GM12878 (cell line): ENCODE measurements around the gene LCMT1. TPM values are rescaled to one million over a fixed set of nuclear protein-coding genes. Genes with fewer than 3 reads are reported as not detected.

Experiments used
- ATAC-seq: fragments of 200-7000 bp; cut with Tn5 transposase; 3 replicates; pipeline ENCODE4 v1.9.1; 2020; ENCODE audit warnings: mild to moderate bottlenecking, moderate library complexity
- BruUV-seq: library from RNA; stranded (reverse); fragments of 400-500 nt; replicated peaks from 2 replicates; lab custom pipeline; 2021; lab: Mats Ljungman, UMichigan
- CTCF ChIA-PET: fragments of 300-600 bp; sonication (Branson Sonifier 250); formaldehyde crosslinking; extraction: SDS; loops from one replicate; lab custom pipeline; 2021; ENCODE audit warnings: inconsistent platforms; lab: Yijun Ruan, JAX
- POLR2A ChIA-PET: fragments of 350-600 bp; formaldehyde crosslinking; extraction: SDS; loops from one replicate; lab custom pipeline; 2021; ENCODE audit warnings: inconsistent platforms; lab: Charles Lee
- RAD21 ChIA-PET: fragments of 300-600 bp; sonication (Branson Sonifier 250); formaldehyde crosslinking; loops from one replicate; lab custom pipeline; 2023; ENCODE audit warnings: antibody characterized with exemption; ENCODE audit not compliant: unreplicated experiment; lab: Charles Lee
- SMC1A ChIA-PET: fragments of 300-600 bp; sonication (Branson Sonifier 250); formaldehyde crosslinking; loops from one replicate; lab custom pipeline; 2023; ENCODE audit not compliant: unreplicated experiment, uncharacterized antibody; lab: Charles Lee
- DNase-seq: peaks from one replicate; pipeline ENCODE4 v3.0.0-alpha.2; 2011; ENCODE audit warnings: low read depth, low spot score
- FAIRE-seq: peaks from 3 replicates; lab custom pipeline; 2011; peaks lifted over from hg19 to GRCh38; lab: Jason Lieb, UNC
- H2AFZ ChIP-seq: 2 replicates; pipeline ENCODE4 v1.6.0; 2011; ENCODE audit warnings: low read depth, low read length, control low read depth; ENCODE audit not compliant: control insufficient read depth
- H3K27ac ChIP-seq: 2 replicates; pipeline ENCODE4 v1.5.1; 2011; ENCODE audit warnings: control low read depth; ENCODE audit not compliant: control insufficient read depth, insufficient read depth
- H3K27me3 ChIP-seq, 2 experiments: replicated peaks in 1 of 2; 2 replicates each; pipeline versions ENCODE4 v1.6.0 to v1.6.1; 2011; ENCODE audit warnings: low read length in 1 of 2; ENCODE audit not compliant: control insufficient read depth in 2 of 2, insufficient read depth in 2 of 2
- H3K36me3 ChIP-seq, 2 experiments: 2 replicates each; pipeline ENCODE4 v1.5.1; 2011; ENCODE audit warnings: low read length in 1 of 2; ENCODE audit not compliant: control insufficient read depth in 2 of 2, insufficient read depth in 2 of 2
- H3K4me1 ChIP-seq: 2 replicates; pipeline ENCODE4 v1.6.1; 2011; ENCODE audit warnings: mild to moderate bottlenecking, low read length, moderate library complexity, mixed read lengths; ENCODE audit not compliant: control insufficient read depth, insufficient read depth
- H3K4me2 ChIP-seq: 2 replicates; pipeline ENCODE4 v1.6.0; 2011; ENCODE audit warnings: control low read depth; ENCODE audit not compliant: control insufficient read depth, insufficient read depth
- H3K4me3 ChIP-seq: fragments of 200-600 bp; sonication (generic); 2 replicates; pipeline ENCODE4 v1.5.1; 2016
- H3K79me2 ChIP-seq: 2 replicates; pipeline ENCODE4 v1.6.0; 2011; ENCODE audit warnings: low read length; ENCODE audit not compliant: control insufficient read depth, insufficient read depth
- H3K9ac ChIP-seq: 2 replicates; pipeline ENCODE4 v1.8.0; 2011; ENCODE audit warnings: low read length, control low read depth, mixed read lengths; ENCODE audit not compliant: control insufficient read depth, insufficient read depth
- H3K9me3 ChIP-seq: replicated peaks from 3 replicates; pipeline ENCODE4 v1.5.1; 2011; ENCODE audit warnings: mild to moderate bottlenecking, low read length; ENCODE audit not compliant: control insufficient read depth, insufficient read depth
- H4K20me1 ChIP-seq: 2 replicates; pipeline ENCODE4 v1.6.0; 2011; ENCODE audit not compliant: control insufficient read depth, insufficient read depth
- WGBS: methylation state at CpG from one replicate; pipeline ENCODE4 v1.1.6; 2016; ENCODE audit warnings: low lambda C conversion rate; ENCODE audit not compliant: insufficient replicate concordance, insufficient coverage; ENCODE audit errors: missing lambda C conversion rate; 5-methylcytosine and 5-hydroxymethylcytosine counted together
- in situ Hi-C: fragments of 300-500 bp; cut with MboI; formaldehyde crosslinking; loops from 9 replicates; pipeline ENCODE4 v1.14.3; 2018; ENCODE audit warnings: mixed read lengths
- intact Hi-C: fragments of 100-400 bp; cut with micrococcal nuclease; formaldehyde crosslinking; loops from one replicate; pipeline ENCODE4 v1.14.2; 2022; ENCODE audit not compliant: unreplicated experiment
- polyA plus RNA-seq, 11 experiments: library from polyadenylated mRNA; depleted of rRNA in 4 of 11; unstranded in 6 of 11; stranded (reverse) in 5 of 11; fragments of >200 nt; fragmentation: Nextera tagmentation in 4 of 11; fragmentation: Illumina TruSeq in 1 of 11; extraction: Ambion mirVana in 4 of 11; extraction: Trizol in 1 of 11; gene quantifications; 1 replicate in 1 of 11; 2 replicates in 10 of 11; pipeline versions ENCODE4 v1.2.1 to v1.2.3, GENCODE V29; 2011 to 2016; ENCODE audit warnings: inconsistent platforms in 2 of 11, missing spikeins in 2 of 11, low read depth in 1 of 11
- total RNA-seq, 4 experiments: library from RNA; depleted of rRNA in 3 of 4; stranded (reverse); fragments of >200 nt in 3 of 4; fragmentation: Illumina TruSeq in 1 of 4; extraction: Trizol in 1 of 4; gene quantifications; 2 replicates each; pipeline versions ENCODE4 v1.2.1 to v1.2.3, GENCODE V29; 2013 to 2021
- TF ChIP-seq, protein P1 (sequence below): fragments of 450-650 bp; formaldehyde crosslinking; IDR thresholded peaks from 2 replicates; pipeline ENCODE4 v1.5.0; 2022; ENCODE audit warnings: mild to moderate bottlenecking, missing genetic modification characterization

The LCMT1 gene
- total and polyA plus RNA-seq, 10 of the 15 experiments (the other 5 are each of a cell fraction or from before 2014, with no cell fraction given) = 19.7 to 51.2 (median 32.6) TPM

DNA sequence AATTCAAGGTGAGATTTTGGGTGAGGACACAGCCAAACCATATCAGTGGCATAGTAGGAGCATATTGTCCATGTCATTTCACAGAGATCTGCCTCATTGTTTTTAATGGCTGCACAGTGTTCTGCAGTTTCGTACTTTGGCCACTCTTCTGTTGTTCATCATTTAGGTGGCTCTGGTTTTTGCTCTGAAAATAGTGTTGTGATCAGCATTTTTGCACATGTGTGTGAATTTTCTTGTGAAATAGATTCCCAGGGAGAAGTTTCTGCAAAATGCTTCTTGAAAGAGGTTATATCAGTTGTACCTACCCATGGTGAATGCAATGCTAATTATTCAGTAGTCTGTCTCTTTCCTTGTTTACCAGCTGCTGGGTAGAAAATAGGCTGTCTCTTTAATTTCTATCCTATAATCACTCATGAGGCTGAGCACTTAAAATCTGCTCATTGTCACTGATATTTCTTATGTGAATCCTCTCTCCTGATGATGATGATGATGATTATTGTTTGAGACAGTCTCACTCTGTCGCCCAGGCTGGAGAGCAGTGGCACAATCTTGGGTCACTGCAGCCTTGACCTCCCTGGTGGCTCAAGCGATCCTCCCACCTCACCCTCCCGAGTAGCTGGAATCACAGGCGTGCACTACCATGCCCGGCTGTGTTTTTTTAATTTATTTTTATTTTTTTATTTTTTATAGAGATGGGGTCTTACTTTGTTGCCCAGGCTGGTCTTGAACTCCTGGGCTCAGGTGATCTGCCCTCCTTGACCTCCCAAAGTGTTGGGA is 10.5 kb downstream of the LCMT1 start:
- POLR2A ChIA-PET = interaction anchor here (0.6 kb wide), 1 partner anchor 73 kb away, joined by 3 read pairs; no protein-coding TSS in a partner anchor
- ATAC-seq = no peak
- Histone ChIP-seq H4K20me1 (no peaks in the 10 kb centered on the region), H3K36me3 (peaks cover 0 to 2% of the 10 kb centered on the region in 2 experiments; a peak in 1 of 4 replicates), H3K27ac (no peak overlapping the region), H2AFZ (no peak overlapping the region), H3K9me3 (no peaks in the 10 kb centered on the region), H3K4me2 (no peak overlapping the region), H3K79me2 (no peaks in the 10 kb centered on the region), H3K4me1 (no peaks in the 10 kb centered on the region), H3K4me3 (no peak overlapping the region), H3K27me3 (no peaks in the 10 kb centered on the region), H3K9ac (no peak overlapping the region)
- CTCF ChIA-PET = interaction anchor here (0.9 kb wide), 1 partner anchor 102 kb away, joined by 3 read pairs; no protein-coding TSS in a partner anchor
- intact Hi-C loops = no loop called here
- no peak for DNase-seq
- no peak for FAIRE-seq
- RAD21 ChIA-PET = no interaction called here
- in situ Hi-C loops = no loop called here
- TF ChIP-seq, protein P1, sequence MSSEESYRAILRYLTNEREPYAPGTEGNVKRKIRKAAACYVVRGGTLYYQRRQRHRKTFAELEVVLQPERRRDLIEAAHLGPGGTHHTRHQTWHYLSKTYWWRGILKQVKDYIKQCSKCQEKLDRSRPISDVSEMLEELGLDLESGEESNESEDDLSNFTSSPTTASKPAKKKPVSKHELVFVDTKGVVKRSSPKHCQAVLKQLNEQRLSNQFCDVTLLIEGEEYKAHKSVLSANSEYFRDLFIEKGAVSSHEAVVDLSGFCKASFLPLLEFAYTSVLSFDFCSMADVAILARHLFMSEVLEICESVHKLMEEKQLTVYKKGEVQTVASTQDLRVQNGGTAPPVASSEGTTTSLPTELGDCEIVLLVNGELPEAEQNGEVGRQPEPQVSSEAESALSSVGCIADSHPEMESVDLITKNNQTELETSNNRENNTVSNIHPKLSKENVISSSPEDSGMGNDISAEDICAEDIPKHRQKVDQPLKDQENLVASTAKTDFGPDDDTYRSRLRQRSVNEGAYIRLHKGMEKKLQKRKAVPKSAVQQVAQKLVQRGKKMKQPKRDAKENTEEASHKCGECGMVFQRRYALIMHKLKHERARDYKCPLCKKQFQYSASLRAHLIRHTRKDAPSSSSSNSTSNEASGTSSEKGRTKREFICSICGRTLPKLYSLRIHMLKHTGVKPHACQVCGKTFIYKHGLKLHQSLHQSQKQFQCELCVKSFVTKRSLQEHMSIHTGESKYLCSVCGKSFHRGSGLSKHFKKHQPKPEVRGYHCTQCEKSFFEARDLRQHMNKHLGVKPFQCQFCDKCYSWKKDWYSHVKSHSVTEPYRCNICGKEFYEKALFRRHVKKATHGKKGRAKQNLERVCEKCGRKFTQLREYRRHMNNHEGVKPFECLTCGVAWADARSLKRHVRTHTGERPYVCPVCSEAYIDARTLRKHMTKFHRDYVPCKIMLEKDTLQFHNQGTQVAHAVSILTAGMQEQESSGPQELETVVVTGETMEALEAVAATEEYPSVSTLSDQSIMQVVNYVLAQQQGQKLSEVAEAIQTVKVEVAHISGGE (CRISPR knock-in tag) = no peak
- 77% methylated on average over 6 of the region's 6 CpGs for WGBS
- SMC1A ChIA-PET = no interaction called here
- BruUV-seq = no TSS peak
